Neural cell (in vitro differentiated cells): ENCODE data around the gene ATP2A2.

Source experiments
- CTCF ChIP-seq: fragments of 450-650 bp; IDR thresholded peaks from 2 replicates; pipeline ENCODE4 v1.5.1; 2014; ENCODE audit warnings: antibody characterized with exemption, mild to moderate bottlenecking, moderate library complexity; ENCODE audit not compliant: poor library complexity, severe bottlenecking
- EZH2 ChIP-seq: fragments of 200-600, 300-800 bp; shearing (Covaris generic), sonication (generic); IDR thresholded peaks from 2 replicates; pipeline ENCODE4 v1.6.1; 2014; ENCODE audit warnings: antibody characterized with exemption, low read length, borderline replicate concordance, mild to moderate bottlenecking; ENCODE audit not compliant: insufficient read depth, poor library complexity, severe bottlenecking
- MXI1 ChIP-seq: fragments of 450-650 bp; conservative IDR thresholded peaks from 2 replicates; pipeline ENCODE4 v1.6.1; 2014; ENCODE audit warnings: antibody characterized with exemption, mild to moderate bottlenecking; ENCODE audit not compliant: poor library complexity, severe bottlenecking

GRCh38 chr12:110262442-110263388 is 18.3 kb upstream of the ATP2A2 start:
- TF ChIP-seq CTCF: no peak
- no peak for TF ChIP-seq MXI1
- no peak for TF ChIP-seq EZH2
